HTR-8/SVneo (cell line): ENCODE results near the gene SCAMP1.

Source experiments
- DNase-seq: peaks from one replicate; pipeline ENCODE4 v3.0.0; 2011; ENCODE audit warnings: low spot score, mixed read lengths; ENCODE audit not compliant: insufficient read length
- FAIRE-seq: peaks from 2 replicates; lab custom pipeline; 2011; peaks lifted over from hg19 to GRCh38; lab: Jason Lieb, UNC

The SCAMP1 gene

DNA sequence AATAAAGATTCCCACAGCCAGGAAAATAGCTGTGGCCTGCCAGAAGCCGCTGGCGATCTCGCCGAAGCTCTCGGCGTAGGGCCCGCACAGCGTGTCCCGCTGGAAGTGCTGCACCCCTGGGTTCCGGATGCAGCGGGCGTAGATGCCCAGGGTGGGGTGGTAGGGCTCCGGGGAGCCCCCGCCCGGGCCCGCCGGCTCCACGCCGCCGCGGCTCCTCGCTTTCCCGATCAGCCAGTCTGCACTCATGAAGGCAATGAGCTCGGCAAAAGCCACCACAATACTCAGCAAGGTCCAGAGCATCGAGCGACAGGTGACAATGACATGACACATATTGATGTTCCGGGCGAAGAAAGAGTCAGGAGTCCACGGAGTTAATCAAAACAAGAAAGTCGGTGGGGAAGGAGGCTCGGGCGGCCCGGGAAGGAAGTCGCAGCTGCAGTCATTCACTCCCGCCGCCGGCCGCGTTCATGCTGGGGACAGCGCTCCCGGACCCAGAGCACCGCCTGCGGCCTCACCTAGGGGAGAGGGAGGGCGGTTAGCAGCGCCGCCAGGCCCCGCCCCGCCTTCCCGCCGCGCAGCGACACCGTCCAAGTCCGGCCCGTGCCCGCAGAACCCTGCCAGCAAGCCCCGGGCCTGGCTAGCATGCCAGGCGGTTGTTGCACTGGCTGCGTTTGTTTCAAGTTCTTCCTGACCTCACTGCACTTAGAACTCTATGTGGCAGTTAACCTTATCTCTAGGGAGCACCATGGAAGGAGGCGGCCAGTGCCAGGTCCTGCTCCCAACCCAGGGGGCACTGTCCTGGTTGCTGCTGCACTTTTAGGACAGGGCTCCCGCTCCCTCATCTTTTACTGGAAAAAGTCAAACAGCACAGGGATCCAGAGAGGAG, 149.7 kb downstream of the SCAMP1 start:
- no peak for FAIRE-seq
- DNase-seq: no peak

DNA sequence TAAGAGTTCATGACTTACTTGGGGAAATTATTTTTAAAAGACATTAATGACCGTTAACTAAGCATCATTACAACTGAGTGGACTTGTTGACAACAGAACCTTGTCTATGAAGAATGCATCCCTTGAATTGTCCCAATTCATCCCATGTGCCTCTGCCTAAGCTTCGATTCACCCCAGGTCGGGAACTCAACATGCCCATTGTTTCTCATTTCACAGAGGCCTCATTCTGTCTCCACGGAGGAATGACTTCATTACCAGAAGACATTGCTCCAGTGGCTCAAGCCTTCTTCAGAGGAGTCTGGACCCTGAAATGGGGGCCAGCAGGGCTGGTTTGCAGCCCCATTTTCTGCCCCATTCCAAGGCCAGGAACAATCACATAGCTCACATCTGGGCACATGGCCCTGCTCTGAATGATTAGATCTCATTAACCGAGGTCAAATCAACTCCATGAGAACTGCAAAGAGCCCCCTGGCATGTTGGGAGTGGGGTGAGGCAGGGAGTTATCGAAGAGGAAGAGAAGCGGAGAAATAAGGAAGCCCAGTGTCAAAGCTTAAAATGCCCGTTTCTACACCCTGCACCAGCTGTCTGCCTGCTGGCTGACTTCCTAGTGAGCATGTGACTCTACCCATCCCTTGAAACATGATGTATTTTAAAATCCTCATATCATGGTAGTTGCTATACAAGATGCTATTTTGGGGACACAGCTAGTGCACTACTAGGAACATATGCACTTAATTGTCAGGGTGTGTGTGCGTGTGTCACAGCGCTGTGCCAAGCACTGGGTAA, 150.9 kb downstream of the SCAMP1 start:
- DNase-seq: no peak
- no peak for FAIRE-seq

DNA sequence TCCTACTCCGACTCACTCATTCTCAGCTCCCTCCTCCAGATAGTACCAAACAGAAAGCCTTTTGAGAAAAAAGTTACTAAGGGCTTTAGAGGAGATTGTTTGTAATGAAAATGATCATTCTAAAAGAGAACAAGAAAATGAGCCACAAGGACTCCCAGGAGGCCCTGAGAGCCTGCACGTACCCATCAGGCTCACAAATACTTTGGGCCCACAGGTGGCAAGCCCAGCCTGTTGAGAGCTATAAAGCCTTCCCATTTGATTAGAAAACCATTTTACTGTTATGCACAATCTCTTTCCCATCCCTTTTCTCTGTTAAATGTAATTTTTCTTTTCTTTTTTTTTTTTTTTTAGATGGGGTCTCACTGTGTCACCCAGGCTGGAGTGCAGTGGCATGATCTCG, 152.0 kb downstream of the SCAMP1 start:
- DNase-seq: no peak

GRCh38 chr5:78513441-78513840, 153.0 kb downstream of the SCAMP1 start:
- DNase-seq: no peak

More for the DNA sequence above, 152.0 kb downstream of the SCAMP1 start:
- FAIRE-seq: no peak

DNA sequence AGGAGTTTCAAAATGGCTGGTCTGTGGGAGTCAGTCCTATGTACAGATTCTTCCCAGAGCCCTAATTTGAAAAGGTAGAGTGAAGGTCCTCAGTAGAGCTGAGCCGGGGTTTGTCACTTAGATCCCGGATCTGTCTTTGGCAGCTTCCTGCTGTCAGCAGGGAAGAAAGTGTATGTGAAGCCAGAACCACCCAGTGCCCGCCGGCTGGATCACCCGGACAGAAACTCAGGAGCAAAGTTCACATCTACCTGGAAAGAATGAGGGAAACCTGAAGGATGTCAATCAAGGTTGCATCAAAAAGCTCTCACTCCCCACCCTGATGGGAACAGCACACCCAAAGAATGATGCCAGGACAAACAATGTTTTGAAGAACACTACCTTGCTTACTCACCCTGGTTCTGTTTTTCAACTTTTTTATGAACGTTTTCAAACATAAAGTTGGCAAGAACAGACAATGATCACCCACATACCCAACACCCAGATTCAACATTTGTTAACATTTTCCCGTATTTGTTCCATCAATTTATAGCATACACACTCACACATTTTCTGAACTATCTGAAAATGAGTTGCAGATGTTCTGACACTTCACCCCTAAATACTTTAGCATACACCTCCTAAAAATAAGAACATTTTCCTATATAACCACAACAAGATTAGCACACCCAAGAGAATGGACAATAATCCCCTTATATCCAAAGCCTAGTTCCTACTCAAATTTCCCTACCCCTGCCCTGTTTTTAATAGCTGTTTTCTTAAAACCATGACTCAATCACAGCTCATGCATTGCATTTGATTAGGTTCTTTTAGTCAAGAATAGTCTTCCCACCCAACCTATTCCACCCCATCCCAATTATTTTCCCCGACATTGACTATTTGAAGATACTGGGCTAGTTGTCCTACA, 154.3 kb downstream of the SCAMP1 start:
- DNase-seq (no peak), FAIRE-seq (no peak)

More at GRCh38 chr5:78513441-78513840, 153.0 kb downstream of the SCAMP1 start:
- FAIRE-seq: no peak

DNA sequence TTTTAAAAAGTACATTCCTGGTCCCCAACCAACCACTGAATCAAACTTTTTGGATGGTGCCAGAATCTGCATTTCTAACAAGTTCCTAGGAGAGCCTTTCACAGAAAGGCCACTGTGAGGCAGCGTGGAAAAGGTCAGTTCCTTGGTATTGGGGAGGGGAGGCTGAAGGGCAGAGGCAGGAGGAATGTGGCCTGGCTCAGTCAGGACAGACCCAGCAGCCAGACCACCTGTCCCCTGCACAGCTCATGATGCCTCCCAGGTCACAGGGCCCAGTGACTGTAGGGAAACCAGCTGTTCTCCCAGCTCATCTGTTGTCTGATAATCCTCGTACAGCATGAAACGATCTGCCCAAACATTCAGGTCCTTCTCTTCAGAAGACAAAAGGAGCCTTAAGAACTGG, 155.3 kb downstream of the SCAMP1 start:
- no peak for FAIRE-seq
- no peak for DNase-seq

DNA sequence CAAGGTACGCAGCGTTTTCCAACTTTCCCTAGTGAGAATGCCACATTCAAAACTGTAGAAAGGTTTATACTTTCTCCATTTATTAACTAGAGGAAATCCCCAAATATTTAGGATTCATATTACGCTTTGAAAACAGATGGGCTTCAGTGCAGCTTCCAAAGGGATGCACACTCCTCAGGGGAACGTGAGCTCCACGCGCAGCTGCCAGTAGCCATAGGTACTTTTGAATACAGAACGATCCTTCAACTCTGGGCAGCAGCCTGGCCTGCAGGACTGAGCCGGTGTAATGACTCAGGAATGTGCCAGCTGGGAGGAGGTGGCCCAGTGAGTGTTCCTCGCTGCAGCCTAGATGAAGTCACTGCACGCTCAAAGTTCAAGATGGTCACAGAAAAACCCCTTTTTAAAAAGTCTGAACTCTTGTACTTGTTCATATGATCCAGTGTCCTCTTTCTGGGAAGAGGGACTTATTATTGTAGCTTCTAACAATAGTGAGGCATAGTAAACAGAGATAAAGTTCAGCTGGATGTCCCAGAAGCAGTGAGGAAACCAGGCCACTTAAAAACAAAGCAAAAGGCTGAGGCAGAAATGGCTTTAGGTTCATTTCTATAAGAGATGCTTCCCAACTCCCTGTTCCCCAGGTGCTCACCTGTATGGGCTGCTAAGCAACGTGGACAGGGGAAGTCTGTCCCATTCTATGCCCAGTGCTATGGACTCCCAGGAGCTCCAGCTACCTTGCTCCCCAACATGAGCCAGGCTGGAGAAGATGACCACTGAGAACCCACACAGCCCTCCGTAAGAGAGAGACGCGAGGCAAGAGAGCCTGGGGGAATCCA, 158.2 kb downstream of the SCAMP1 start:
- peak; percentile 86 for DNase-seq

GRCh38 chr5:78519198-78519941, 159.0 kb downstream of the SCAMP1 start:
- FAIRE-seq: no peak
- no peak for DNase-seq

More for the DNA sequence above, 158.2 kb downstream of the SCAMP1 start:
- FAIRE-seq: peak; percentile 76

DNA sequence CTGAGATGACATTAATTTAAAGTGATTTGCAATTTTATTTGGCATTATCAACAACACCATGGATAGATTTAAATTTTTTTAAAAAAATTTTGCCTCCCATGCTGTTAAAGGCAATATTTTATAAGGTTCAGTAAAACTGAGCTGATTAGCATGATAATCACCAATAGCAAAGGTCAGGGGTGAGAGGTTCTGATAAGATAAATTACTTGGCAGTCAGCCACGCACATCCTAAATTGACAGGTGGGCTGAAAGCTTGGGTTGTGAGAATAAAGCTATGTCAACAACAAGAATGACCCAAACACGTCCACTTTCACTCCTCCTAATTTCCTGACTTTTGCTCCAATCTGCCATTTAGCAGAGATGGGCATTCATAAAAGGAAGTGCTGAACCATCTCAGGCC, 161.0 kb downstream of the SCAMP1 start:
- DNase-seq: no peak
- FAIRE-seq: no peak

GRCh38 chr5:78522476-78523260, 162.3 kb downstream of the SCAMP1 start:
- DNase-seq (no peak), FAIRE-seq (no peak)

DNA sequence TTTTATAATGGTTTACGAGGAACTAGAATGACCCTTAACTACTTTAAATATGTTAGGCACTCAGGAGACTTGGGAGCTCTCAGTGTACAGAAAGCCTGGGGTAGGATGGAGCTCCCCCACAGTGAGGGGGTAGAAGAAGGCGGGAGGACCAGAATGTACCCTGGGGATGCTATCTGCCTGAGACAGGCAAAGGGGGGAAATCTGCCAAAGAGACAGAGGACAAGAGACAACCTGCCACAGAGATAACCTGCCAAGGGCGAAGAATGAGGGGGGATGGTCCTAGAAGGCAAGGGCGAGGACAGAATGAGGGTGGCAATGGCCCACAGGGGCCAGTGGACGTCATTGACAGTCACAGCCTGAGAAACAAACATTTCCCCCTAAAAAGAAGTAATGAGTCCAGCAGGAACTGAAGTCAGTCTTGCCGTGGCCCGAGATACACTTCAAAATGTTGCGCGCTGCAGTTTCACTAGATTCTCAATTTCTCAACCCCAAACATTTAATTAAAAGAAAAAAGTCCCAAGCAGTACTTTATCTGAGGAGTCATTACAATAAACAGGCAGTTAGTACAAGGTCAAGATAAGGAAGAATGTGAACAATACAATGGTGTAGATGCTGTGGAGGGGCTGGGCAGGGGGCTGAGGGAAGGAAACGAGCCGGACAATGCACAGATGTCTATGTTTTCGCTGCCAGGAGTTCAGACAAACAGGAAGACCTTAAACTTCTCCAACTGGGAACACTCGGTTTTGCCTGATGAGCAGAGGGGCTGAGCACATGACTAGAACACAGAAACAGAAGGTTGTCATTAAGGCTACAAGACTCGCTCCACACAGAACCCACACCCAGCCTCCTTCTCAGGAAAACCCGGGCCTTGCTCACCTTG, 163.1 kb downstream of the SCAMP1 start:
- no peak for DNase-seq
- no peak for FAIRE-seq

DNA sequence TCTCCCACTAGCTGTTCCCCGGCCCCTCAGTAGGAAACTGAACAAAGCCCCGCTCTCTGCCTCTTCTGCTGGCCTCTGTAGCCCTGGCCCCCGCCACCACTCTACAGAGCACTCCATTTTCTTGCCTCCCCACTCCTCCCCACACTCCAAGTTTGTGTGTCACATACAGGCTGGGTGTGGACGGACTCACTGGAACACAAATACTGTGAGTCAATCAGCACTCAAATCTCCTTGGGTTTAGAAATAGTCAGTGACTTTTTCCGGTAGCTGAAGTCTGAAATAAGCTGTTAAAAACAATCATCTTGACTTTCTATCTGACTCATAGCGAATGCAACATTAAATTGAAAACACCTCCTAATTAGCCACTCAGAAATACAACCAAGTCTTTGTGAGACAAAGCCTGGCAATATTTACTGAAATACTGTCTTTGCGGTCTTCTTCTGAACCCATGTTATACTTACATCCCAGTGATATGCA, 165.7 kb downstream of the SCAMP1 start:
- DNase-seq: no peak

DNA sequence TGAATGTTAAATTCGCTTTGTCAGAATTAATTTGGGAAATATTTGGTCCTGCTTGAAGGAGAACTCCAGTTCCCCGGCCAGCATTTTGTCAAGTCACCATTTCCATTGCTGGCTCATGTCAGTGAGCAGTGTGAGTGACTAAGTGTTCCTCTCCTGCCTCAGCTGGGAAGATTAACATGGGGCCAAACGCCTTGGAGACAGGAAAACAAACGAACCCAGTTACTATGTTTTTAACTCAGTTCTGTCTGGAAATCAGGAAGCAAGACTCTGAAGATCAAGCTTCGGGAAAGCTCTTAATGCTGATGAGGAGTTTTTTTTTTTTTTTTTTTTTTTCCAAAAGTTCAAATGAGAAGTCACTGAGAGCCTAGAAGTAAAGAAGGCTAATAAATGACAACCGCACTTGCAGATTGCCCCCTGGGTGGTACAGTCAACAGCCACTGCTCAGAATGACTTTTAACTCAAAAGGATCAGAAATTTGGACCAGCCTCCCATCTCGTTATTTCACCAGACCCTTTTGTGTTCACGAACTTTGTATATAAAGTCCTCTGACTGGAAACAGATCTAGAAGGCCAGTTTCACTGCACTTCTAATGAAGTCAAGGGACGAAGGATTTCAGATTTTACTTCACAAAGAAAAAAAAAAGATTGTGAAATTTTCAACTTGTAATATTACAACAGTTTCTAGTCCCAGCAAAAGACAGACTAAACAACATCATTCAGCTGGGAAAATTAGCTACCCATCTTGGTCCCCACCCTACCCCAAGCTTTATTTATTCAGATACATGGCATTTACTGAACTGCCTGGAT, 166.8 kb downstream of the SCAMP1 start:
- DNase-seq (no peak), FAIRE-seq (peak; percentile 23)

More for the DNA sequence above, 165.7 kb downstream of the SCAMP1 start:
- FAIRE-seq: no peak

GRCh38 chr5:78527925-78528324, 167.5 kb downstream of the SCAMP1 start:
- no peak for FAIRE-seq

More at GRCh38 chr5:78527925-78528324, 167.5 kb downstream of the SCAMP1 start:
- no peak for DNase-seq
